ENCODE data around the gene CHRNB2. TPM values are rescaled to one million over a fixed set of nuclear protein-coding genes. Genes with fewer than 3 reads are reported as not detected.

CHRNB2 gene
- total and polyA plus RNA-seq, 2 experiments from 2014 or later, result 0.70 TPM; not detected in 1

DNA sequence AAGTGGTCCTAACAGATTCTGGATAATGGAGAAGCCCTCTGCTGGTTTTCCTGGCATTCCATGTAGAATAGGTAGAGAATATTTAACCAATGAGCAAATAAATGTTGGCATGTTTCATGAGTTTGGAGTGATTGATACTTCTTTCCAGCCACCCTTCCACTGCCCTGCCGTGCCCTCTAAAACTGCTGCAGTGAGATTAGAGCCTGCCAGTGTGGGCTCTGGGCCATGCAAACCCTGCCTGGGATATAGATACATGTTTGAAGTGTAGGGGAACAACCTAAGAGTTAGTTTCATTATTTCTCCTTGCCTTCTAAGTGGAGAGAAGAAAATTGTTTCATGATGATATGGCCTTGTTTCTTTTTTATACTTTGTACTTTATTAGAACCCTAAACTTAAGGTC is 19.6 kb upstream of the CHRNB2 start:
- Histone ChIP-seq H2AFZ (no peak overlapping the region), H3K27ac (peak overlapping the region; percentile 4), H3K4me1 (ENCODE audit: insufficient read depth) (peaks cover 6% of the 10 kb centered on the region), H3K9me2 (replicated peaks; ENCODE audit: insufficient read depth) (no peaks in the 10 kb centered on the region), H3K27me3 (no peaks in the 10 kb centered on the region), H4K20me1 (ENCODE audit: insufficient read depth, poor library complexity, severe bottlenecking) (peaks cover 3% of the 10 kb centered on the region), H3K4me2 (no peak overlapping the region), H3K4me3 (no peak overlapping the region), H3K36me3 (replicated peaks; ENCODE audit: insufficient read depth, low read depth) (no peaks in the 10 kb centered on the region), H3K9me3 (ENCODE audit: low read depth) (no peaks in the 10 kb centered on the region), H3K79me2 (no peaks in the 10 kb centered on the region)
- WGBS (ENCODE audit: low lambda C conversion rate, missing lambda C conversion rate), result 65% methylated on average over 1 of the region's 1 CpG
- TF ChIP-seq, protein P1, sequence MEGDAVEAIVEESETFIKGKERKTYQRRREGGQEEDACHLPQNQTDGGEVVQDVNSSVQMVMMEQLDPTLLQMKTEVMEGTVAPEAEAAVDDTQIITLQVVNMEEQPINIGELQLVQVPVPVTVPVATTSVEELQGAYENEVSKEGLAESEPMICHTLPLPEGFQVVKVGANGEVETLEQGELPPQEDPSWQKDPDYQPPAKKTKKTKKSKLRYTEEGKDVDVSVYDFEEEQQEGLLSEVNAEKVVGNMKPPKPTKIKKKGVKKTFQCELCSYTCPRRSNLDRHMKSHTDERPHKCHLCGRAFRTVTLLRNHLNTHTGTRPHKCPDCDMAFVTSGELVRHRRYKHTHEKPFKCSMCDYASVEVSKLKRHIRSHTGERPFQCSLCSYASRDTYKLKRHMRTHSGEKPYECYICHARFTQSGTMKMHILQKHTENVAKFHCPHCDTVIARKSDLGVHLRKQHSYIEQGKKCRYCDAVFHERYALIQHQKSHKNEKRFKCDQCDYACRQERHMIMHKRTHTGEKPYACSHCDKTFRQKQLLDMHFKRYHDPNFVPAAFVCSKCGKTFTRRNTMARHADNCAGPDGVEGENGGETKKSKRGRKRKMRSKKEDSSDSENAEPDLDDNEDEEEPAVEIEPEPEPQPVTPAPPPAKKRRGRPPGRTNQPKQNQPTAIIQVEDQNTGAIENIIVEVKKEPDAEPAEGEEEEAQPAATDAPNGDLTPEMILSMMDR (IDR thresholded peaks at IDR 0.05; ENCODE audit: poor library complexity), result no peak
- TF ChIP-seq EZH2phosphoT487 (IDR thresholded peaks at IDR 0.05; ENCODE audit: low read depth, severe bottlenecking, unreplicated experiment) (no peak), EZH2 (IDR thresholded peaks at IDR 0.05; ENCODE audit: borderline replicate concordance) (no peak)
- no peak for DNase-seq (ENCODE audit: low spot score)

DNA sequence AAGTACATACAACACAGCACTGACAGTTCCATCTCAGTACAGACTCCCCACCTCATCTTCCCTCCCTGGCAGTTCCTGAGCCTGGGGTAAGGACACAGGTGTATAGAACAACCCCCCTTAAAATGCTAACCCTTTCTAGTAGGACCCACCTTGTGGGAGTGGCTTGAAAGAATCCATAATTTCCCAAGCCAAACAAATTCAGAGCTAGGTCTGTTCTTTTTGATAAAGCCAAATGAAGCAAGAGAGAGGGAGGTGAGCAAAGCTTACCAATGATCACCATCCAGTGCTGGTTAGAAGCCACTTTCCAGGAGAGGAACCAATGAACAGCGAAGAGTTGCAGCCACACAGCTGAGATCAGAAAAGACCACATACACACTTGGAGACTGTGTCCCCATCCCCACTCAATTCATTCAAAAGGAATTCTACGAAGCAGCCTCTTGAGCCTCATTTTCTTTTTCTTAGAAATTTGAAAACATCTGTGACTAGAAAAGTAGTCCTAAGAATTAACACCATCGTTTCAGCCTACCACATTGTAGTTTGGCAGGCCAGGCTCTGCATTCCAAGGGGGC is 18.3 kb upstream of the CHRNB2 start:
- Histone ChIP-seq H3K36me3 (replicated peaks; ENCODE audit: insufficient read depth, low read depth) (no peaks in the 10 kb centered on the region), H3K4me2 (no peak overlapping the region), H4K20me1 (ENCODE audit: insufficient read depth, poor library complexity, severe bottlenecking) (peaks cover 3% of the 10 kb centered on the region), H3K4me1 (ENCODE audit: insufficient read depth) (peaks cover 6% of the 10 kb centered on the region), H2AFZ (no peak overlapping the region), H3K27me3 (no peaks in the 10 kb centered on the region), H3K4me3 (no peak overlapping the region), H3K79me2 (no peaks in the 10 kb centered on the region), H3K9me2 (replicated peaks; ENCODE audit: insufficient read depth) (no peaks in the 10 kb centered on the region), H3K27ac (no peak overlapping the region), H3K9me3 (ENCODE audit: low read depth) (no peaks in the 10 kb centered on the region)
- 87% methylated on average over 3 of the region's 3 CpGs for WGBS (ENCODE audit: low lambda C conversion rate, missing lambda C conversion rate)
- DNase-seq (ENCODE audit: low spot score), result no peak
- TF ChIP-seq, protein P1 (IDR thresholded peaks at IDR 0.05; ENCODE audit: poor library complexity), result no peak
- TF ChIP-seq EZH2phosphoT487 (IDR thresholded peaks at IDR 0.05; ENCODE audit: low read depth, severe bottlenecking, unreplicated experiment) (no peak), EZH2 (IDR thresholded peaks at IDR 0.05; ENCODE audit: borderline replicate concordance) (no peak)

DNA sequence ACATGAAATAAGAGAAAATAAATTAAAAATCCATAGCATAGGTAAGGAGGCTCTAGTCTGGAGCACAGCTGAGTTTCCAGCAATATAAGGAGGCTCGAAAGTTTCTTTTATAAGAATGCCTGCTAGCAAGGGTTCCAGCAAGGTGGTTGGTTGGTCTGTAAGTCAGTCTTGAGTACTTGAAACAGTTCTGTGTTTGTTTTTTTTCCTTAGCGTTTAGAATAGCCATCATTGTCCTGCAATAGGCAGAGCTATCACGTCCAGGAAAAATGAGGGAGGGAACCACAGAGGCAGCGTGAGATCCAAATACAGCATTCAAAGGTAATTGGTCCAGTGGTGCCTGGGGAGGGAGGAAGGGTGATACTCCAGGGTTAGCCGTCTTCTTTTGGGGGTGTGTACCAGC is 17.5 kb upstream of the CHRNB2 start:
- Histone ChIP-seq H3K9me2 (replicated peaks; ENCODE audit: insufficient read depth) (no peaks in the 10 kb centered on the region), H2AFZ (no peak overlapping the region), H4K20me1 (ENCODE audit: insufficient read depth, poor library complexity, severe bottlenecking) (peaks cover 3% of the 10 kb centered on the region), H3K27ac (no peak overlapping the region), H3K4me2 (no peak overlapping the region), H3K9me3 (ENCODE audit: low read depth) (no peaks in the 10 kb centered on the region), H3K27me3 (no peaks in the 10 kb centered on the region), H3K79me2 (peaks cover 8% of the 10 kb centered on the region), H3K4me1 (ENCODE audit: insufficient read depth) (peaks cover 6% of the 10 kb centered on the region), H3K36me3 (replicated peaks; ENCODE audit: insufficient read depth, low read depth) (peaks cover 2% of the 10 kb centered on the region), H3K4me3 (no peak overlapping the region)
- WGBS (ENCODE audit: low lambda C conversion rate, missing lambda C conversion rate), result 76% methylated on average over 5 of the region's 5 CpGs
- TF ChIP-seq EZH2 (IDR thresholded peaks at IDR 0.05; ENCODE audit: borderline replicate concordance) (no peak), EZH2phosphoT487 (IDR thresholded peaks at IDR 0.05; ENCODE audit: low read depth, severe bottlenecking, unreplicated experiment) (no peak)
- DNase-seq (ENCODE audit: low spot score), result no peak

DNA sequence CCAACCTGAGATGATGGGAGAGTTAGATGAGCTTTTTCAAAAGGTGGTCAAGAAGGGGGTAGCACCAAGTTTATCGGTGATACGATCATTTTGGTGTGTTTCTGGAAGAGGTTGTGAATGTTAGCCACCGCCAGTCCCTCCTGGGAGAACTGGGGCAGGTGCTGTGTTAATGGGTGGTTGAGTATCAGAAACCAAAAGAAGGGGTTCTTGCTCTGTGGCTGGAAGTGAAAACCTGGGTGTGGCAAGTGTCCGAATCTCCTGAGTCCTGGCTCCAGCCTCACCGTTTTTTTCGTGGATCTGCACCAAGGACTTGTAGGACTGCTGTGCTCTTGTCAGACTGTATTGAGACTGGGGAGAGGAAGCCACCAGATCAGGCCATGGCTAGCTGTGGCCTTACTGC is 16.9 kb upstream of the CHRNB2 start:
- WGBS (ENCODE audit: low lambda C conversion rate, missing lambda C conversion rate), result 82% methylated on average over 6 of the region's 6 CpGs
- Histone ChIP-seq H2AFZ (no peak overlapping the region), H3K9me3 (ENCODE audit: low read depth) (no peaks in the 10 kb centered on the region), H3K79me2 (peaks cover 14% of the 10 kb centered on the region), H4K20me1 (ENCODE audit: insufficient read depth, poor library complexity, severe bottlenecking) (peaks cover 6% of the 10 kb centered on the region), H3K27me3 (no peaks in the 10 kb centered on the region), H3K4me1 (ENCODE audit: insufficient read depth) (peaks cover 6% of the 10 kb centered on the region), H3K4me2 (no peak overlapping the region), H3K4me3 (no peak overlapping the region), H3K27ac (no peak overlapping the region), H3K9me2 (replicated peaks; ENCODE audit: insufficient read depth) (no peaks in the 10 kb centered on the region), H3K36me3 (replicated peaks; ENCODE audit: insufficient read depth, low read depth) (peaks cover 3% of the 10 kb centered on the region)
- no peak for DNase-seq (ENCODE audit: low spot score)
- TF ChIP-seq EZH2phosphoT487 (IDR thresholded peaks at IDR 0.05; ENCODE audit: low read depth, severe bottlenecking, unreplicated experiment), result no peak
- TF ChIP-seq, protein P1 (IDR thresholded peaks at IDR 0.05; ENCODE audit: poor library complexity), result no peak
- no peak for TF ChIP-seq EZH2 (IDR thresholded peaks at IDR 0.05; ENCODE audit: borderline replicate concordance)
